Left renal cortex interstitium (tissue), 4 donors: ENCODE results near the gene ATP5MK. TPM values are rescaled to one million over a fixed set of nuclear protein-coding genes. Genes with fewer than 3 reads are reported as not detected.
A peak's percentile ranks its signal among the peaks of the same experiment; 100 is the strongest.
"Not testable (repeated sequence)": the region's sequence is repeated elsewhere in the genome, so short reads cannot be mapped to it uniquely, and the experiment has no call there.

Experiments used
- DNase-seq, 4 donors: peaks; one replicate each; pipeline ENCODE4 v3.0.0-alpha.2; 2013; ENCODE audit warnings: low read depth in 4 of 4, low spot score in 2 of 4, missing footprints in 1 of 4
- polyA plus RNA-seq, 4 donors: library from polyadenylated mRNA; unstranded; fragments of 120-200 nt; gene quantifications; one replicate each; pipeline ENCODE4 v1.2.1, GENCODE V29; 2013; ENCODE audit not compliant: insufficient read length in 4 of 4

The ATP5MK gene
- polyA plus RNA-seq, 4 donors, result 196 to 267 (median 241) TPM

- DNase-seq, result no peak
These were observed 1.0 kb upstream of the ATP5MK start for GRCh38 chr10:103397191-103397825.

GRCh38 chr10:103396789-103397087 lies 463 bp upstream of the ATP5MK start:
- DNase-seq, result peak in 1 of 4 donors; percentile 9

- DNase-seq, result peak in 2 of 4 donors; percentile 3 to 4
These were observed 565 bp downstream of the ATP5MK start for GRCh38 chr10:103395754-103396066.

GRCh38 chr10:103394180-103394579 lies 2.1 kb downstream of the ATP5MK start:
- DNase-seq, result no peak

GRCh38 chr10:103382769-103383168 lies 13.5 kb downstream of the ATP5MK start:
- no peak for DNase-seq

- DNase-seq, result no peak
These were observed 22.0 kb downstream of the ATP5MK start for GRCh38 chr10:103374263-103374662.

- no peak for DNase-seq
These were observed 22.7 kb downstream of the ATP5MK start for GRCh38 chr10:103373544-103373943.

- peak; percentile 79 to 96 (median 88) for DNase-seq
These were observed 28.3 kb downstream of the ATP5MK start, which contains the start of gene TAF5 for GRCh38 chr10:103367782-103368518. Gene TAF5, plus strand, starts transcription at chr10:103367976. Its CDS starts 14 bp downstream, at chr10:103367990.

- DNase-seq, result no peak
These were observed 28.9 kb downstream of the ATP5MK start for GRCh38 chr10:103367379-103367781.

GRCh38 chr10:103360791-103361190 lies 35.5 kb downstream of the ATP5MK start:
- DNase-seq, result not testable (repeated sequence)

GRCh38 chr10:103359493-103359892 lies 36.8 kb downstream of the ATP5MK start:
- not testable (repeated sequence) for DNase-seq

GRCh38 chr10:103355906-103356599 lies 40.2 kb downstream of the ATP5MK start:
- DNase-seq, result no peak

- not testable (repeated sequence) for DNase-seq
These were observed 41.7 kb downstream of the ATP5MK start for GRCh38 chr10:103354567-103354966.

- DNase-seq, result no peak
These were observed 43.0 kb downstream of the ATP5MK start for GRCh38 chr10:103353281-103353680.

GRCh38 chr10:103350517-103351260 lies 45.6 kb downstream of the ATP5MK start, which contains the start of gene PCGF6:
Gene PCGF6, minus strand, starts transcription at chr10:103351140. Its CDS starts 74 bp downstream, at chr10:103351066.
- peak; percentile 70 to 78 (median 74) for DNase-seq

GRCh38 chr10:103350175-103350516 lies 46.1 kb downstream of the ATP5MK start:
- DNase-seq, result no peak

Other genes starting within 250 kb of the ATP5MK start
- gene NT5C2, start 203.2 kb downstream of the ATP5MK start, polyA plus RNA-seq, result 100 to 1,000 TPM in 3 of 4 donors, 10 to 100 TPM in 1; 95.0 to 132 (median 108) TPM
- under 1 TPM in 3 of 4 donors, not detected in 1; 0.08 to 0.13 (median 0.10) TPM for gene RPEL1, start 150.6 kb downstream of the ATP5MK start, polyA plus RNA-seq
- 1 to 10 TPM in 1 of 4 donors, under 1 TPM in 3; 0.62 to 1.4 (median 0.66) TPM for gene INA, start 119.3 kb downstream of the ATP5MK start, polyA plus RNA-seq
- 10 to 100 TPM; 11.8 to 14.9 (median 14.4) TPM for gene PCGF6, start 45.3 kb downstream of the ATP5MK start, polyA plus RNA-seq
- gene TAF5, start 28.5 kb downstream of the ATP5MK start, polyA plus RNA-seq, result 1 to 10 TPM; 7.8 to 8.1 (median 8.0) TPM
- 10 to 100 TPM; 31.2 to 40.7 (median 36.3) TPM for gene PDCD11, start 151 bp upstream of the ATP5MK start, polyA plus RNA-seq
- gene CALHM2, start 55.9 kb upstream of the ATP5MK start, polyA plus RNA-seq, result 10 to 100 TPM; 11.2 to 16.0 (median 15.0) TPM
- gene CALHM1, start 62.4 kb upstream of the ATP5MK start, polyA plus RNA-seq, result under 1 TPM; 0.06 to 0.12 (median 0.07) TPM
- gene CALHM3, start 82.8 kb upstream of the ATP5MK start, polyA plus RNA-seq, result not detected
- 1 to 10 TPM; 1.8 to 2.2 (median 1.9) TPM for gene NEURL1, start 97.2 kb upstream of the ATP5MK start, polyA plus RNA-seq